HepG2 (cell line): ENCODE results near the gene KIN. TPM values are rescaled to one million over a fixed set of nuclear protein-coding genes. Genes with fewer than 3 reads are reported as not detected.

Experiments
- AKAP8 ChIP-seq: sonication (generic); formaldehyde crosslinking; IDR thresholded peaks from 2 replicates; pipeline ENCODE4 v1.5.1; 2020; ENCODE audit warnings: mild to moderate bottlenecking, missing genetic modification reagents
- ATM ChIP-seq: fragments of 450-650 bp; IDR thresholded peaks from 2 replicates; pipeline ENCODE4 v1.7.1; 2017; ENCODE audit warnings: mild to moderate bottlenecking, borderline replicate concordance
- EP300 ChIP-seq, 3 experiments: sonication (generic) in 1 of 3; formaldehyde crosslinking in 1 of 3; IDR thresholded peaks; 2 replicates each; pipeline versions ENCODE4 v1.5.1 to v1.6.1; 2011 to 2020; ENCODE audit warnings: low read depth in 2 of 3, low read length in 2 of 3, borderline replicate concordance in 1 of 3, improper control_type of control experiment in 1 of 3, mild to moderate bottlenecking in 1 of 3, missing genetic modification reagents in 1 of 3, moderate library complexity in 1 of 3
- KMT2A ChIP-seq: sonication (generic); formaldehyde crosslinking; IDR thresholded peaks from 2 replicates; pipeline ENCODE4 v1.4.0; 2020; ENCODE audit warnings: missing genetic modification reagents
- MAF1 ChIP-seq: sonication (generic); formaldehyde crosslinking; IDR thresholded peaks from 2 replicates; pipeline ENCODE4 v1.5.0; 2020; ENCODE audit warnings: missing genetic modification reagents, borderline replicate concordance
- MZF1 ChIP-seq: sonication (generic); formaldehyde crosslinking; IDR thresholded peaks from 2 replicates; pipeline ENCODE4 v1.8.1; 2023; ENCODE audit warnings: mild to moderate bottlenecking, missing genetic modification reagents, borderline replicate concordance
- RORA ChIP-seq: sonication (generic); formaldehyde crosslinking; IDR thresholded peaks from 2 replicates; pipeline ENCODE4 v1.5.0; 2020; ENCODE audit warnings: mild to moderate bottlenecking, missing genetic modification reagents, moderate library complexity
- SKI ChIP-seq: fragments of 450-650 bp; IDR thresholded peaks from one replicate; pipeline ENCODE4 v1.6.1; 2018; ENCODE audit warnings: mild to moderate bottlenecking; ENCODE audit not compliant: partially characterized antibody
- SMAD3 ChIP-seq: sonication (generic); formaldehyde crosslinking; IDR thresholded peaks from 2 replicates; pipeline ENCODE4 v1.4.0; 2020; ENCODE audit warnings: missing genetic modification reagents
- ZBTB8A ChIP-seq: sonication (generic); formaldehyde crosslinking; IDR thresholded peaks from 2 replicates; pipeline ENCODE4 v1.4.0; 2020; ENCODE audit warnings: mild to moderate bottlenecking, low read depth, missing genetic modification reagents, borderline replicate concordance
- ZFP90 ChIP-seq: sonication (generic); formaldehyde crosslinking; IDR thresholded peaks from 2 replicates; pipeline ENCODE4 v1.8.0; 2022; ENCODE audit warnings: missing genetic modification reagents, mild to moderate bottlenecking, inconsistent platforms, borderline replicate concordance
- ZMAT3 ChIP-seq: sonication (generic); formaldehyde crosslinking; conservative IDR thresholded peaks from 2 replicates; pipeline ENCODE4 v1.7.0; 2021; ENCODE audit warnings: missing genetic modification reagents
- ZNF143 ChIP-seq: sonication (generic); formaldehyde crosslinking; IDR thresholded peaks from 2 replicates; pipeline ENCODE4 v1.4.0; 2020; ENCODE audit warnings: missing genetic modification reagents
- ZNF253 ChIP-seq: sonication (generic); formaldehyde crosslinking; IDR thresholded peaks from 2 replicates; pipeline ENCODE4 v1.8.0; 2022; ENCODE audit warnings: mild to moderate bottlenecking, missing genetic modification reagents, borderline replicate concordance
- ZNF3 ChIP-seq: IDR thresholded peaks from 2 replicates; pipeline ENCODE4 v1.7.0; 2017; ENCODE audit warnings: inconsistent platforms
- ZNF382 ChIP-seq: sonication (generic); formaldehyde crosslinking; IDR thresholded peaks from 2 replicates; pipeline ENCODE4 v1.5.0; 2020; ENCODE audit warnings: missing genetic modification reagents, mild to moderate bottlenecking, borderline replicate concordance
- ZNF660 ChIP-seq: sonication (generic); formaldehyde crosslinking; IDR thresholded peaks from 2 replicates; pipeline ENCODE4 v1.5.1; 2020; ENCODE audit warnings: mild to moderate bottlenecking, low read depth, missing genetic modification reagents, borderline replicate concordance
- polyA plus RNA-seq, 8 experiments: library from polyadenylated mRNA; depleted of rRNA in 3 of 8; stranded (reverse) in 7 of 8; unstranded in 1 of 8; fragments of >200 nt; fragmentation: Illumina TruSeq in 4 of 8; extraction: Trizol in 4 of 8; gene quantifications; 2 replicates each; pipeline versions ENCODE4 v1.2.1 to v1.2.3, GENCODE V29; 2011 to 2016; ENCODE audit warnings: low read depth in 4 of 8, missing spikeins in 1 of 8, mixed read lengths in 1 of 8; ENCODE audit not compliant: insufficient read depth in 1 of 8
- total RNA-seq, 5 experiments: library from RNA; depleted of rRNA; stranded (reverse); fragments of >200 nt; fragmentation: Illumina TruSeq; extraction: Trizol; gene quantifications; 2 replicates each; pipeline ENCODE4 v1.2.3, GENCODE V29; 2016; ENCODE audit warnings: low read depth in 1 of 5
- TF ChIP-seq, protein P1 (sequence below), 2 experiments: sonication (generic) in 1 of 2; formaldehyde crosslinking in 1 of 2; IDR thresholded peaks; 2 replicates each; pipeline versions ENCODE4 v1.4.0 to v1.6.1; 2016 to 2020; ENCODE audit warnings: borderline replicate concordance in 1 of 2, low read depth in 1 of 2, mild to moderate bottlenecking in 1 of 2, missing genetic modification reagents in 1 of 2
- TF ChIP-seq, protein P2 (sequence below): sonication (generic); formaldehyde crosslinking; IDR thresholded peaks from 2 replicates; pipeline ENCODE4 v1.4.0; 2020; ENCODE audit warnings: mild to moderate bottlenecking, missing genetic modification reagents
- TF ChIP-seq, protein P3 (sequence below): sonication (generic); formaldehyde crosslinking; IDR thresholded peaks from 2 replicates; pipeline ENCODE4 v1.8.1; 2023; ENCODE audit warnings: mild to moderate bottlenecking, inconsistent platforms, moderate library complexity, missing genetic modification reagents, borderline replicate concordance

The KIN gene
- total and polyA plus RNA-seq, 2 of the 13 experiments (the other 11 are each of a cell fraction or from before 2014, with no cell fraction given), result 4.9 to 23.2 TPM

DNA sequence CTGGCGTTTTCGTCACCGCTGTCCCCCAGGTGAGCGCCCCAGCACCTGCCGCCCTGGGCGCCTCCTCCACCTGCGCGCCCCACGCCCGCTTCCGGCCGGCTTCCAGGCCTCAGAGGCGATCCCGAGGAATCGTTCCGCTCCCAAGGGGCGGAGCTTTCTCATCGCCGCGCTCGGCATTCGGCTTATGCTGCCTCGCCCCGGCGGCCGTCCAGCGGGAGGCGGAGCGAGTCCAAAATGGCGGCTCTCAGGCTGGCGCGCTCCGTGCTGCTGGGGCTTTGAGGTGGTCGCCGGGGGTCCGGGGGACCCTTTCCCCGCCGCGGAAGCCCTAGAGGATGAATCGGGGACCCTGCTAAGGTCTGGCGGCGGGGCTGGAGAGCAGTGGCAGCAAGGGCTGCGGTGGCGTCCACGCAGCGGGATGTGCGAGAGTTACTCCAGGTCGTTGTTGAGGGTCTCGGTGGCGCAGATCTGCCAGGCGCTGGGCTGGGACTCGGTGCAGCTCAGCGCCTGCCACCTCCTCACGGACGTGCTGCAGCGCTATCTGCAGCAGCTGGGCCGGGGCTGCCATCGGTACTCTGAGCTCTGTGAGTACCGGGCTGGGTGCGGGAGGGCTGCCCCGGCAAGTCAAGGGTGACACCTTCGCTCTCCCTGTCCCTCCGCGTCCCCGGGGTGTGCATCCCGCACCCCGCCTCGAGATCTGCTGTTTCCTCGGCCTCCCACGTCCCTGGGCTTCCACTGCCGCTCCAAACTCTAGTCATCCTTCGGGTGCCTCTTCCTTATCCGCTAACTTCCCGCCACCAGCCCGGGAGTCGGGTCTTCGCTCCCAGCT lies 30.7 kb upstream of the KIN start, which contains the start of gene TAF3 (continued):
- TF ChIP-seq, protein P1, sequence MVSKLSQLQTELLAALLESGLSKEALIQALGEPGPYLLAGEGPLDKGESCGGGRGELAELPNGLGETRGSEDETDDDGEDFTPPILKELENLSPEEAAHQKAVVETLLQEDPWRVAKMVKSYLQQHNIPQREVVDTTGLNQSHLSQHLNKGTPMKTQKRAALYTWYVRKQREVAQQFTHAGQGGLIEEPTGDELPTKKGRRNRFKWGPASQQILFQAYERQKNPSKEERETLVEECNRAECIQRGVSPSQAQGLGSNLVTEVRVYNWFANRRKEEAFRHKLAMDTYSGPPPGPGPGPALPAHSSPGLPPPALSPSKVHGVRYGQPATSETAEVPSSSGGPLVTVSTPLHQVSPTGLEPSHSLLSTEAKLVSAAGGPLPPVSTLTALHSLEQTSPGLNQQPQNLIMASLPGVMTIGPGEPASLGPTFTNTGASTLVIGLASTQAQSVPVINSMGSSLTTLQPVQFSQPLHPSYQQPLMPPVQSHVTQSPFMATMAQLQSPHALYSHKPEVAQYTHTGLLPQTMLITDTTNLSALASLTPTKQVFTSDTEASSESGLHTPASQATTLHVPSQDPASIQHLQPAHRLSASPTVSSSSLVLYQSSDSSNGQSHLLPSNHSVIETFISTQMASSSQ (IDR thresholded peaks at IDR 0.05; ENCODE audit: low read depth), result no peak
- TF ChIP-seq, protein P1 (CRISPR knock-in tag; IDR thresholded peaks at IDR 0.05; ENCODE audit: borderline replicate concordance), result peak; percentile 68; the same call in 1 of the 2 replicates
- no peak for TF ChIP-seq ZNF253
- peak; percentile 68 for TF ChIP-seq ZNF143 (CRISPR knock-in tag)
- TF ChIP-seq SKI, result peak; percentile 17
- TF ChIP-seq, protein P2, sequence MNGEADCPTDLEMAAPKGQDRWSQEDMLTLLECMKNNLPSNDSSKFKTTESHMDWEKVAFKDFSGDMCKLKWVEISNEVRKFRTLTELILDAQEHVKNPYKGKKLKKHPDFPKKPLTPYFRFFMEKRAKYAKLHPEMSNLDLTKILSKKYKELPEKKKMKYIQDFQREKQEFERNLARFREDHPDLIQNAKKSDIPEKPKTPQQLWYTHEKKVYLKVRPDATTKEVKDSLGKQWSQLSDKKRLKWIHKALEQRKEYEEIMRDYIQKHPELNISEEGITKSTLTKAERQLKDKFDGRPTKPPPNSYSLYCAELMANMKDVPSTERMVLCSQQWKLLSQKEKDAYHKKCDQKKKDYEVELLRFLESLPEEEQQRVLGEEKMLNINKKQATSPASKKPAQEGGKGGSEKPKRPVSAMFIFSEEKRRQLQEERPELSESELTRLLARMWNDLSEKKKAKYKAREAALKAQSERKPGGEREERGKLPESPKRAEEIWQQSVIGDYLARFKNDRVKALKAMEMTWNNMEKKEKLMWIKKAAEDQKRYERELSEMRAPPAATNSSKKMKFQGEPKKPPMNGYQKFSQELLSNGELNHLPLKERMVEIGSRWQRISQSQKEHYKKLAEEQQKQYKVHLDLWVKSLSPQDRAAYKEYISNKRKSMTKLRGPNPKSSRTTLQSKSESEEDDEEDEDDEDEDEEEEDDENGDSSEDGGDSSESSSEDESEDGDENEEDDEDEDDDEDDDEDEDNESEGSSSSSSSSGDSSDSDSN (CRISPR knock-in tag), result peak; percentile 57
- TF ChIP-seq KMT2A (CRISPR knock-in tag), result peak; percentile 99
- TF ChIP-seq MAF1 (CRISPR knock-in tag), result no peak
- TF ChIP-seq MZF1 (CRISPR knock-in tag), result no peak
- no peak for TF ChIP-seq RORA (CRISPR knock-in tag)
- TF ChIP-seq ATM, result no peak
- no peak for TF ChIP-seq ZNF660
- peak; percentile 93 for TF ChIP-seq SMAD3 (CRISPR knock-in tag)
- no peak for TF ChIP-seq ZNF3
- TF ChIP-seq EP300 (IDR thresholded peaks at IDR 0.05; ENCODE audit: low read depth in 2 of 2, low read length in 2 of 2), result peak; percentile 32 to 36; a peak in 1 of 4 replicates
- TF ChIP-seq EP300 (CRISPR knock-in tag; IDR thresholded peaks at IDR 0.05; ENCODE audit: borderline replicate concordance), result peak; percentile 16; the same call in 1 of the 2 replicates
- TF ChIP-seq, protein P3, sequence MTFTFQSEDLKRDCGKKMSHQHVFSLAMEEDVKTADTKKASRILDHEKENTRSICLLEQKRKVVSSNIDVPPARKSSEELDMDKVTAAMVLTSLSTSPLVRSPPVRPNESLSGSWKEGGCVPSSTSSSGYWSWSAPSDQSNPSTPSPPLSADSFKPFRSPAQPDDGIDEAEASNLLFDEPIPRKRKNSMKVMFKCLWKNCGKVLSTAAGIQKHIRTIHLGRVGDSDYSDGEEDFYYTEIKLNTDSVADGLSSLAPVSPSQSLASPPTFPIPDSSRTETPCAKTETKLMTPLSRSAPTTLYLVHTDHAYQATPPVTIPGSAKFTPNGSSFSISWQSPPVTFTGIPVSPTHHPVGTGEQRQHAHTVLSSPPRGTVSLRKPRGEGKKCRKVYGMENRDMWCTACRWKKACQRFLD (CRISPR knock-in tag), result no peak; the same call in 1 of the 2 replicates
- no peak for TF ChIP-seq ZNF382 (CRISPR knock-in tag)
- no peak for TF ChIP-seq ZMAT3
- TF ChIP-seq ZBTB8A, result peak; percentile 93; the same call in 1 of the 2 replicates
- TF ChIP-seq ZFP90, result no peak
- TF ChIP-seq AKAP8, result 0 out of 2 replicates have a peak, but pooled peaks have one; percentile 70
